HCT116 (cell line): ENCODE results near the gene UBR2. TPM values are rescaled to one million over a fixed set of nuclear protein-coding genes. Genes with fewer than 3 reads are reported as not detected.

Source experiments
- ATAC-seq: fragments of 200-7000 bp; cut with Tn5 transposase; 2 replicates; pipeline ENCODE4 v1.9.1; 2020; ENCODE audit warnings: mild to moderate bottlenecking, moderate library complexity
- BruUV-seq: library from RNA; stranded (reverse); fragments of 400-500 nt; replicated peaks from 2 replicates; lab custom pipeline; 2021; lab: Mats Ljungman, UMichigan
- CTCF ChIA-PET: fragments of 300-600 bp; sonication (Branson Sonifier 250); formaldehyde crosslinking; loops from one replicate; lab custom pipeline; 2021; ENCODE audit warnings: antibody characterized with exemption; lab: Charles Lee
- POLR2A ChIA-PET: fragments of 300-600, 350-600 bp; sonication (Branson Sonifier 250); formaldehyde crosslinking; loops from one replicate; lab custom pipeline; 2021; ENCODE audit warnings: antibody characterized with exemption; lab: Charles Lee
- RAD21 ChIA-PET, 2 experiments: fragments of 300-600 bp; sonication (Branson Sonifier 250); formaldehyde crosslinking; loops; one replicate each; lab custom pipeline; 2023; ENCODE audit warnings: low total read pairs in 2 of 2; ENCODE audit not compliant: uncharacterized antibody in 2 of 2, unreplicated experiment in 2 of 2, low non-redundant PET in 1 of 2; lab: Charles Lee
- DNase-seq: peaks from one replicate; pipeline ENCODE4 v3.0.0-alpha.2; 2010; ENCODE audit warnings: low read depth, low spot score
- H2AFZ ChIP-seq: fragments of 200-600 bp; shearing (Covaris generic), sonication (generic); 2 replicates; pipeline ENCODE4 v1.6.1; 2017; ENCODE audit warnings: low read depth, mixed run types, mixed read lengths, antibody characterized with exemption, low read length; ENCODE audit not compliant: poor library complexity, severe bottlenecking
- H3K27ac ChIP-seq: 2 replicates; pipeline ENCODE4 v1.5.1; 2012; ENCODE audit warnings: low read depth, low read length
- H3K27me3 ChIP-seq: fragments of 200-600 bp; sonication (generic); 2 replicates; pipeline ENCODE4 v1.6.1; 2016; ENCODE audit warnings: mixed run types, low read length, mixed read lengths; ENCODE audit not compliant: insufficient read depth
- H3K36me3 ChIP-seq, 2 experiments: fragments of 200-500 bp in 1 of 2; fragments of 200-600 bp in 1 of 2; sonication (Bioruptor generic) in 1 of 2; sonication (generic) in 1 of 2; 2 replicates each; pipeline versions ENCODE4 v1.5.1 to v1.6.1; 2014 to 2016; ENCODE audit warnings: low read length in 2 of 2, inconsistent platforms in 1 of 2, mixed read lengths in 1 of 2, mixed run types in 1 of 2; ENCODE audit not compliant: insufficient read depth in 2 of 2, control insufficient read depth in 1 of 2
- H3K4me1 ChIP-seq, 2 experiments: fragments of 200-600 bp in 1 of 2; sonication (generic) in 1 of 2; 2 replicates each; pipeline versions ENCODE4 v1.5.1 to v1.6.1; 2012 to 2017; ENCODE audit warnings: low read length in 2 of 2, inconsistent platforms in 1 of 2, mild to moderate bottlenecking in 1 of 2, mixed read lengths in 1 of 2, mixed run types in 1 of 2, moderate library complexity in 1 of 2; ENCODE audit not compliant: insufficient read depth in 2 of 2, control insufficient read depth in 1 of 2
- H3K4me2 ChIP-seq: fragments of 200-600 bp; sonication (generic); 2 replicates; pipeline ENCODE4 v1.6.1; 2017; ENCODE audit warnings: mixed run types, low read length, mixed read lengths
- H3K4me3 ChIP-seq, 2 experiments: fragments of 200-600 bp in 1 of 2; sonication (generic) in 1 of 2; replicated peaks in 1 of 2; 2 replicates each; pipeline ENCODE4 v1.5.1; 2011 to 2016; ENCODE audit warnings: low read length in 2 of 2, control low read depth in 1 of 2, low read depth in 1 of 2, mild to moderate bottlenecking in 1 of 2, mixed read lengths in 1 of 2, mixed run types in 1 of 2
- H3K79me2 ChIP-seq: fragments of 200-600 bp; sonication (generic); 2 replicates; pipeline ENCODE4 v1.6.1; 2017; ENCODE audit warnings: mild to moderate bottlenecking, mixed run types, low read length, moderate library complexity, mixed read lengths; ENCODE audit not compliant: insufficient read depth
- H3K9ac ChIP-seq: fragments of 200-600 bp; sonication (generic); 2 replicates; pipeline ENCODE4 v1.6.1; 2016; ENCODE audit warnings: low read length, mixed read lengths
- H3K9me2 ChIP-seq: fragments of 200-600 bp; sonication (generic), shearing (Covaris generic); 2 replicates; pipeline ENCODE4 v1.6.1; 2017; ENCODE audit warnings: mixed run types, mild to moderate bottlenecking, moderate library complexity; ENCODE audit not compliant: insufficient read depth
- H3K9me3 ChIP-seq, 2 experiments: fragments of 200-500 bp in 1 of 2; fragments of 200-600 bp in 1 of 2; sonication (Bioruptor generic) in 1 of 2; sonication (generic) in 1 of 2; 2 replicates each; pipeline ENCODE4 v1.6.1; 2014 to 2017; ENCODE audit warnings: low read length in 2 of 2, mixed read lengths in 2 of 2, inconsistent platforms in 1 of 2, low read depth in 1 of 2, mild to moderate bottlenecking in 1 of 2, mixed run types in 1 of 2, moderate library complexity in 1 of 2; ENCODE audit not compliant: control insufficient read depth in 1 of 2, insufficient read depth in 1 of 2
- H4K20me1 ChIP-seq: fragments of 200-600 bp; sonication (generic), shearing (Covaris generic); 2 replicates; pipeline ENCODE4 v1.6.1; 2017; ENCODE audit warnings: mixed run types, mild to moderate bottlenecking, moderate library complexity; ENCODE audit not compliant: insufficient read depth
- ATF3 ChIP-seq: IDR thresholded peaks from 2 replicates; pipeline ENCODE4 v1.6.1; 2012
- CTCF ChIP-seq, 3 experiments: fragments of 200-600 bp in 1 of 3; sonication (generic) in 1 of 3; IDR thresholded peaks in 2 of 3; conservative IDR thresholded peaks in 1 of 3; 2 replicates each; pipeline ENCODE4 v1.5.1; 2012 to 2017; ENCODE audit warnings: low read depth in 2 of 3, low read length in 2 of 3, antibody characterized with exemption in 1 of 3, borderline replicate concordance in 1 of 3, control low read depth in 1 of 3, mild to moderate bottlenecking in 1 of 3, mixed read lengths in 1 of 3, mixed run types in 1 of 3, moderate library complexity in 1 of 3; ENCODE audit not compliant: insufficient read depth in 1 of 3
- FOSL1 ChIP-seq: IDR thresholded peaks from 2 replicates; pipeline ENCODE4 v1.6.1; 2012; ENCODE audit warnings: low read depth
- JUND ChIP-seq: IDR thresholded peaks from 2 replicates; pipeline ENCODE4 v1.6.1; 2012
- REST ChIP-seq: IDR thresholded peaks from 2 replicates; pipeline ENCODE4 v1.6.1; 2012; ENCODE audit warnings: low read depth
- SP1 ChIP-seq: IDR thresholded peaks from 2 replicates; pipeline ENCODE4 v1.6.1; 2012; ENCODE audit warnings: low read depth
- intact Hi-C: fragments of 100-400 bp; cut with micrococcal nuclease; formaldehyde crosslinking; loops from 2 replicates; pipeline ENCODE4 v1.10.0; 2022
- total RNA-seq: library from RNA; stranded (reverse); gene quantifications from one replicate; pipeline ENCODE4 v1.2.1, GENCODE V29; 2021; ENCODE audit not compliant: unreplicated experiment

The UBR2 gene
- total RNA-seq, 1 experiment from 2014 or later: 20.5 TPM

- no peak for TF ChIP-seq CTCF (IDR thresholded peaks at IDR 0.05 in 2 of 3, conservative IDR thresholded peaks at IDR 0.05 in 1 of 3; ENCODE audit: borderline replicate concordance in 1 of 3, insufficient read depth in 1 of 3, low read depth in 2 of 3, low read length in 2 of 3)
- TF ChIP-seq, all 23 proteins: peak for 0
Observed at GRCh38 chr6:42519779-42520178, 44.0 kb upstream of the UBR2 start (continued).

GRCh38 chr6:42520786-42521607 lies 42.8 kb upstream of the UBR2 start:
- H4K20me1 ChIP-seq: no peaks in the 10 kb centered on the region

More at GRCh38 chr6:42520786-42521607, 42.8 kb upstream of the UBR2 start:
- H3K9ac ChIP-seq: no peak overlapping the region
- CTCF ChIA-PET: interaction anchor here (1.4 kb wide), 1 partner anchor 11 kb away, joined by 5 read pairs; no protein-coding TSS in a partner anchor
- BruUV-seq: no TSS peak
- intact Hi-C loops: no loop called here
- peaks cover 3 to 18% of the 10 kb centered on the region in 2 experiments; a peak in 3 of 4 replicates for H3K4me1 ChIP-seq
- ATAC-seq: peak; percentile 76
- H2AFZ ChIP-seq: peak overlapping the region; percentile 62
- no peaks in the 10 kb centered on the region for H3K9me3 ChIP-seq
- POLR2A ChIA-PET: no interaction called here
- no peaks in the 10 kb centered on the region for H3K9me2 ChIP-seq
- H3K79me2 ChIP-seq: no peaks in the 10 kb centered on the region
- no peaks in the 10 kb centered on the region for H3K27me3 ChIP-seq
- H3K4me3 ChIP-seq: no peak overlapping the region
- no peaks in the 10 kb centered on the region for H3K36me3 ChIP-seq
- RAD21 ChIA-PET: no interaction called here
- TF ChIP-seq ATF3 (no peak), SP1 (peak; percentile 27; the same call in 1 of the 2 replicates), JUND (peak; percentile 57), REST (no peak), FOSL1 (peak; percentile 52; the same call in 1 of the 2 replicates)
- peak; percentile 34 for DNase-seq
- H3K27ac ChIP-seq: peak overlapping the region; percentile 12; the same call in 1 of the 2 replicates
- peak overlapping the region; percentile 34 for H3K4me2 ChIP-seq
